ENCODE measurements around the gene CCDC201.
"Not testable (repeated sequence)": the region's sequence is repeated elsewhere in the genome, so short reads cannot be mapped to it uniquely, and the experiment has no call there.

- not testable (repeated sequence) for TF ChIP-seq CTCF (conservative IDR thresholded peaks at IDR 0.05 in 1 of 2, IDR thresholded peaks at IDR 0.05 in 1 of 2; ENCODE audit: extremely low read depth in 1 of 2, insufficient read depth in 1 of 2, low read depth in 1 of 2, low read length in 2 of 2); EZH2 (IDR thresholded peaks at IDR 0.05; ENCODE audit: borderline replicate concordance, low read length)
Measured at GRCh38 chr7:45841926-45842717, 30.8 kb downstream of the CCDC201 start.
